Neural progenitor cell (in vitro differentiated cells): ENCODE data around the gene TENT5D.
"Not testable (repeated sequence)": the region's sequence is repeated elsewhere in the genome, so short reads cannot be mapped to it uniquely, and the experiment has no call there.

Source experiments
- CTCF ChIP-seq: fragments of 200-600 bp; sonication (generic); IDR thresholded peaks from 2 replicates; pipeline ENCODE4 v1.5.1; 2017; ENCODE audit warnings: antibody characterized with exemption, mild to moderate bottlenecking
- EZH2 ChIP-seq: fragments of 200-600 bp; sonication (generic); IDR thresholded peaks from 2 replicates; pipeline ENCODE4 v1.6.1; 2017; ENCODE audit warnings: antibody characterized with exemption, mild to moderate bottlenecking, moderate library complexity

- TF ChIP-seq CTCF, EZH2: not testable (repeated sequence)
Observed at GRCh38 chrX:80468166-80468565, 47.9 kb downstream of the TENT5D start.
